HepG2 (cell line): ENCODE results near the gene CRB1. TPM values are rescaled to one million over a fixed set of nuclear protein-coding genes. Genes with fewer than 3 reads are reported as not detected.
A peak's percentile ranks its signal among the peaks of the same experiment; 100 is the strongest.

Source experiments
- ATAC-seq: fragments of 200-7000 bp; cut with Tn5 transposase; 3 replicates; pipeline ENCODE4 v1.9.1; 2020; ENCODE audit warnings: mild to moderate bottlenecking, moderate library complexity
- BruUV-seq: library from RNA; stranded (reverse); fragments of 400-500 nt; replicated peaks from 2 replicates; lab custom pipeline; 2021; lab: Mats Ljungman, UMichigan
- CTCF ChIA-PET: fragments of 300-600 bp; formaldehyde crosslinking; extraction: SDS; loops from one replicate; lab custom pipeline; 2021; ENCODE audit warnings: low total read pairs, inconsistent platforms, low intra/inter-chr PET ratio; lab: Yijun Ruan, JAX
- POLR2A ChIA-PET: fragments of 350-600 bp; sonication (Branson Sonifier 250); formaldehyde crosslinking; loops from one replicate; lab custom pipeline; 2020; ENCODE audit warnings: antibody characterized with exemption, inconsistent platforms; lab: Yijun Ruan, JAX
- DNase-seq: peaks from one replicate; pipeline ENCODE4 v3.0.0-alpha.2; 2015; ENCODE audit warnings: low spot score
- FAIRE-seq: peaks from 3 replicates; lab custom pipeline; 2011; peaks lifted over from hg19 to GRCh38; lab: Jason Lieb, UNC
- H2AFZ ChIP-seq: one replicate; pipeline ENCODE4 v1.6.1; 2011; ENCODE audit warnings: low read length, inconsistent platforms
- H3K27ac ChIP-seq: fragments of 300-600 bp; 3 replicates; pipeline ENCODE4 v1.8.0; 2011; ENCODE audit warnings: mixed run types, mild to moderate bottlenecking, mixed read lengths, low read length, inconsistent platforms; ENCODE audit not compliant: insufficient read depth; ENCODE audit errors: extremely low read length
- H3K27me3 ChIP-seq, 2 experiments: fragments of 200-600 bp in 1 of 2; 2 replicates in 1 of 2; 3 replicates in 1 of 2; pipeline versions ENCODE4 v1.6.0 to v1.8.0; 2011; ENCODE audit warnings: low read length in 2 of 2, mild to moderate bottlenecking in 2 of 2, moderate library complexity in 2 of 2, inconsistent platforms in 1 of 2; ENCODE audit not compliant: insufficient read depth in 2 of 2, control insufficient read depth in 1 of 2
- H3K36me3 ChIP-seq, 2 experiments: fragments of 200-600 bp in 1 of 2; replicated peaks in 1 of 2; 2 replicates in 1 of 2; 3 replicates in 1 of 2; pipeline versions ENCODE4 v1.5.1 to v1.8.0; 2011; ENCODE audit warnings: low read length in 2 of 2, inconsistent platforms in 1 of 2; ENCODE audit not compliant: insufficient read depth in 2 of 2, control insufficient read depth in 1 of 2
- H3K4me1 ChIP-seq: 2 replicates; pipeline ENCODE4 v1.5.1; 2012; ENCODE audit warnings: low read length, inconsistent platforms; ENCODE audit not compliant: insufficient read depth
- H3K4me2 ChIP-seq: 2 replicates; pipeline ENCODE4 v1.6.0; 2011; ENCODE audit warnings: low read depth, low read length, inconsistent platforms
- H3K4me3 ChIP-seq, 3 experiments: fragments of 200-600 bp in 1 of 3; sonication (generic), shearing (Covaris generic) in 1 of 3; replicated peaks in 1 of 3; 2 replicates each; pipeline ENCODE4 v1.5.1; 2011 to 2016; ENCODE audit warnings: low read length in 3 of 3, inconsistent platforms in 2 of 3, low read depth in 2 of 3, mild to moderate bottlenecking in 2 of 3, control low read depth in 1 of 3, mixed read lengths in 1 of 3; ENCODE audit not compliant: insufficient read depth in 1 of 3
- H3K79me2 ChIP-seq: one replicate; pipeline ENCODE4 v1.6.1; 2011; ENCODE audit warnings: low read length, inconsistent platforms; ENCODE audit not compliant: insufficient read depth
- H3K9ac ChIP-seq: 2 replicates; pipeline ENCODE4 v1.6.0; 2011; ENCODE audit warnings: mild to moderate bottlenecking, low read depth, low read length, inconsistent platforms; ENCODE audit not compliant: insufficient read depth
- H3K9me3 ChIP-seq: 2 replicates; pipeline ENCODE4 v1.5.1; 2012; ENCODE audit warnings: mild to moderate bottlenecking, low read length
- H4K20me1 ChIP-seq: 2 replicates; pipeline ENCODE4 v1.6.0; 2011; ENCODE audit warnings: inconsistent platforms, mild to moderate bottlenecking, low read length, moderate library complexity; ENCODE audit not compliant: insufficient read depth
- CEBPB ChIP-seq: IDR thresholded peaks from 2 replicates; pipeline ENCODE4 v1.6.1; 2011; ENCODE audit warnings: low read depth, low read length, improper control_type of control experiment, borderline replicate concordance
- FOXM1 ChIP-seq: sonication (generic); formaldehyde crosslinking; IDR thresholded peaks from 2 replicates; pipeline ENCODE4 v1.5.0; 2020; ENCODE audit warnings: missing genetic modification reagents
- NPAS2 ChIP-seq: sonication (generic); formaldehyde crosslinking; IDR thresholded peaks from 2 replicates; pipeline ENCODE4 v1.8.0; 2022; ENCODE audit warnings: mild to moderate bottlenecking, missing genetic modification reagents, borderline replicate concordance
- RORA ChIP-seq: sonication (generic); formaldehyde crosslinking; IDR thresholded peaks from 2 replicates; pipeline ENCODE4 v1.5.0; 2020; ENCODE audit warnings: mild to moderate bottlenecking, missing genetic modification reagents, moderate library complexity
- ZNF367 ChIP-seq: sonication (generic); formaldehyde crosslinking; IDR thresholded peaks from 2 replicates; pipeline ENCODE4 v1.4.0; 2020; ENCODE audit warnings: missing genetic modification reagents, borderline replicate concordance
- ZNF644 ChIP-seq: IDR thresholded peaks from 2 replicates; pipeline ENCODE4 v1.6.1; 2016; ENCODE audit warnings: low read depth
- WGBS: methylation state at CpG from one replicate; pipeline ENCODE4 v1.1.6; 2017; ENCODE audit warnings: low lambda C conversion rate; 5-methylcytosine and 5-hydroxymethylcytosine counted together
- in situ Hi-C: cut with HindIII; loops from 2 replicates; pipeline ENCODE4 v1.10.0; 2017; ENCODE audit warnings: low pct_unique_long_range_greater_than_20kb; ENCODE audit not compliant: extremely low pct_ligation_motif_present
- intact Hi-C: fragments of 100-400 bp; cut with micrococcal nuclease; formaldehyde crosslinking; loops from one replicate; pipeline ENCODE4 v1.10.0; 2022; ENCODE audit not compliant: unreplicated experiment
- polyA plus RNA-seq, 8 experiments: library from polyadenylated mRNA; depleted of rRNA in 3 of 8; stranded (reverse) in 7 of 8; unstranded in 1 of 8; fragments of >200 nt; fragmentation: Illumina TruSeq in 4 of 8; extraction: Trizol in 4 of 8; gene quantifications; 2 replicates each; pipeline versions ENCODE4 v1.2.1 to v1.2.3, GENCODE V29; 2011 to 2016; ENCODE audit warnings: low read depth in 4 of 8, missing spikeins in 1 of 8, mixed read lengths in 1 of 8; ENCODE audit not compliant: insufficient read depth in 1 of 8
- total RNA-seq, 5 experiments: library from RNA; depleted of rRNA; stranded (reverse); fragments of >200 nt; fragmentation: Illumina TruSeq; extraction: Trizol; gene quantifications; 2 replicates each; pipeline ENCODE4 v1.2.3, GENCODE V29; 2016; ENCODE audit warnings: low read depth in 1 of 5
- TF ChIP-seq, protein P1 (sequence below): sonication (generic); formaldehyde crosslinking; IDR thresholded peaks from one replicate; pipeline ENCODE4 v1.5.1; 2020; ENCODE audit warnings: mild to moderate bottlenecking, missing genetic modification reagents; ENCODE audit errors: not compliant biosample characterization
- TF ChIP-seq, protein P2 (sequence below): sonication (generic); formaldehyde crosslinking; IDR thresholded peaks from 2 replicates; pipeline ENCODE4 v1.5.0; 2020; ENCODE audit warnings: mild to moderate bottlenecking, missing genetic modification reagents

Gene CRB1
- total and polyA plus RNA-seq, 2 of the 13 experiments (the other 11 are each of a cell fraction or from before 2014, with no cell fraction given), result 0.01 TPM; not detected in 1

- DNase-seq (no peak), ATAC-seq (no peak), FAIRE-seq (no peak)
- Histone ChIP-seq H3K27ac (no peak overlapping the region), H3K9ac (no peak overlapping the region), H3K9me3 (no peaks in the 10 kb centered on the region), H2AFZ (no peak overlapping the region), H3K79me2 (no peaks in the 10 kb centered on the region), H3K27me3 (no peaks in the 10 kb centered on the region), H3K4me2 (no peak overlapping the region), H3K4me3 (no peak overlapping the region), H3K36me3 (no peaks in the 10 kb centered on the region), H3K4me1 (no peaks in the 10 kb centered on the region), H4K20me1 (no peaks in the 10 kb centered on the region)
- CTCF ChIA-PET, result no interaction called here
- WGBS, result 21% methylated on average over 5 of the region's 5 CpGs
- POLR2A ChIA-PET, result no interaction called here
- intact Hi-C loops (no loop called here), in situ Hi-C loops (no loop called here)
- no TSS peak for BruUV-seq
- no peak for TF ChIP-seq NPAS2 (CRISPR knock-in tag)
- no peak for TF ChIP-seq FOXM1 (CRISPR knock-in tag)
- 0 out of 2 replicates have a peak, but pooled peaks have one; percentile 7 for TF ChIP-seq CEBPB
Observed at GRCh38 chr1:197331565-197331964, 63.5 kb downstream of the CRB1 start.

GRCh38 chr1:197333041-197333440 is 65.0 kb downstream of the CRB1 start:
- CTCF ChIA-PET, result no interaction called here
- no peaks in the 10 kb centered on the region for H3K27me3 ChIP-seq
- H3K27ac ChIP-seq, result no peak overlapping the region
- TF ChIP-seq, protein P1, sequence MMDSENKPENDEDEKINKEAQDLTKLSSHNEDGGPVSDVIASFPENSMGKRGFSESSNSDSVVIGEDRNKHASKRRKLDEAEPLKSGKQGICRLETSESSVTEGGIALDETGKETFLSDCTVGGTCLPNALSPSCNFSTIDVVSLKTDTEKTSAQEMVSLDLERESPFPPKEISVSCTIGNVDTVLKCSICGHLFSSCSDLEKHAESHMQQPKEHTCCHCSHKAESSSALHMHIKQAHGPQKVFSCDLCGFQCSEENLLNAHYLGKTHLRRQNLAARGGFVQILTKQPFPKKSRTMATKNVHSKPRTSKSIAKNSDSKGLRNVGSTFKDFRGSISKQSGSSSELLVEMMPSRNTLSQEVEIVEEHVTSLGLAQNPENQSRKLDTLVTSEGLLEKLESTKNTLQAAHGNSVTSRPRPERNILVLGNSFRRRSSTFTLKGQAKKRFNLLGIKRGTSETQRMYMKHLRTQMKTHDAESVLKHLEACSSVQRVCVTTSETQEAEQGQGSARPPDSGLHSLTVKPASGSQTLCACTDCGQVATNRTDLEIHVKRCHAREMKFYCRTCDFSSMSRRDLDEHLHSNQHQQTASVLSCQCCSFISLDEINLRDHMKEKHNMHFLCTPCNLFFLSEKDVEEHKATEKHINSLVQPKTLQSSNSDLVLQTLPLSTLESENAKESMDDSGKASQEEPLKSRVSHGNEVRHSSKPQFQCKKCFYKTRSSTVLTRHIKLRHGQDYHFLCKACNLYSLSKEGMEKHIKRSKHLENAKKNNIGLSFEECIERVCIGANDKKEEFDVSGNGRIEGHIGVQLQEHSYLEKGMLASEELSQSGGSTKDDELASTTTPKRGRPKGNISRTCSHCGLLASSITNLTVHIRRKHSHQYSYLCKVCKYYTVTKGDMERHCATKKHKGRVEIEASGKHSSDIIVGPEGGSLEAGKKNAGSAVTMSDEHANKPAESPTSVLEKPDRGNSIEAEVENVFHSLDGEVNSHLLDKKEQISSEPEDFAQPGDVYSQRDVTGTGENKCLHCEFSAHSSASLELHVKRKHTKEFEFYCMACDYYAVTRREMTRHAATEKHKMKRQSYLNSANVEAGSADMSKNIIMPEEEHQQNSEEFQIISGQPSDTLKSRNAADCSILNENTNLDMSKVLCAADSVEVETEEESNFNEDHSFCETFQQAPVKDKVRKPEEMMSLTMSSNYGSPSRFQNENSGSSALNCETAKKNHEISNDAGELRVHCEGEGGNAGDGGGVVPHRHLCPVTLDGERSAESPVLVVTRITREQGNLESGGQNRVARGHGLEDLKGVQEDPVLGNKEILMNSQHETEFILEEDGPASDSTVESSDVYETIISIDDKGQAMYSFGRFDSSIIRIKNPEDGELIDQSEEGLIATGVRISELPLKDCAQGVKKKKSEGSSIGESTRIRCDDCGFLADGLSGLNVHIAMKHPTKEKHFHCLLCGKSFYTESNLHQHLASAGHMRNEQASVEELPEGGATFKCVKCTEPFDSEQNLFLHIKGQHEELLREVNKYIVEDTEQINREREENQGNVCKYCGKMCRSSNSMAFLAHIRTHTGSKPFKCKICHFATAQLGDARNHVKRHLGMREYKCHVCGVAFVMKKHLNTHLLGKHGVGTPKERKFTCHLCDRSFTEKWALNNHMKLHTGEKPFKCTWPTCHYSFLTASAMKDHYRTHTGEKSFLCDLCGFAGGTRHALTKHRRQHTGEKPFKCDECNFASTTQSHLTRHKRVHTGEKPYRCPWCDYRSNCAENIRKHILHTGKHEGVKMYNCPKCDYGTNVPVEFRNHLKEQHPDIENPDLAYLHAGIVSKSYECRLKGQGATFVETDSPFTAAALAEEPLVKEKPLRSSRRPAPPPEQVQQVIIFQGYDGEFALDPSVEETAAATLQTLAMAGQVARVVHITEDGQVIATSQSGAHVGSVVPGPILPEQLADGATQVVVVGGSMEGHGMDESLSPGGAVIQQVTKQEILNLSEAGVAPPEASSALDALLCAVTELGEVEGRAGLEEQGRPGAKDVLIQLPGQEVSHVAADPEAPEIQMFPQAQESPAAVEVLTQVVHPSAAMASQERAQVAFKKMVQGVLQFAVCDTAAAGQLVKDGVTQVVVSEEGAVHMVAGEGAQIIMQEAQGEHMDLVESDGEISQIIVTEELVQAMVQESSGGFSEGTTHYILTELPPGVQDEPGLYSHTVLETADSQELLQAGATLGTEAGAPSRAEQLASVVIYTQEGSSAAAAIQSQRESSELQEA, result no peak
- TF ChIP-seq ZNF644 (CRISPR knock-in tag) (no peak), ZNF367 (no peak), RORA (CRISPR knock-in tag) (no peak)
- TF ChIP-seq, protein P2, sequence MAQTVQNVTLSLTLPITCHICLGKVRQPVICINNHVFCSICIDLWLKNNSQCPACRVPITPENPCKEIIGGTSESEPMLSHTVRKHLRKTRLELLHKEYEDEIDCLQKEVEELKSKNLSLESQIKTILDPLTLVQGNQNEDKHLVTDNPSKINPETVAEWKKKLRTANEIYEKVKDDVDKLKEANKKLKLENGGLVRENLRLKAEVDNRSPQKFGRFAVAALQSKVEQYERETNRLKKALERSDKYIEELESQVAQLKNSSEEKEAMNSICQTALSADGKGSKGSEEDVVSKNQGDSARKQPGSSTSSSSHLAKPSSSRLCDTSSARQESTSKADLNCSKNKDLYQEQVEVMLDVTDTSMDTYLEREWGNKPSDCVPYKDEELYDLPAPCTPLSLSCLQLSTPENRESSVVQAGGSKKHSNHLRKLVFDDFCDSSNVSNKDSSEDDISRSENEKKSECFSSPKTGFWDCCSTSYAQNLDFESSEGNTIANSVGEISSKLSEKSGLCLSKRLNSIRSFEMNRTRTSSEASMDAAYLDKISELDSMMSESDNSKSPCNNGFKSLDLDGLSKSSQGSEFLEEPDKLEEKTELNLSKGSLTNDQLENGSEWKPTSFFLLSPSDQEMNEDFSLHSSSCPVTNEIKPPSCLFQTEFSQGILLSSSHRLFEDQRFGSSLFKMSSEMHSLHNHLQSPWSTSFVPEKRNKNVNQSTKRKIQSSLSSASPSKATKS (CRISPR knock-in tag), result no peak
- WGBS, result 0% methylated on average over 1 of the region's 1 CpG
- H3K4me1 ChIP-seq, result no peaks in the 10 kb centered on the region
- no peaks in the 10 kb centered on the region for H3K79me2 ChIP-seq
- H3K9ac ChIP-seq, result no peak overlapping the region
- no peaks in the 10 kb centered on the region for H4K20me1 ChIP-seq
- H3K4me3 ChIP-seq, result no peak overlapping the region
- no peak for ATAC-seq
- no peak overlapping the region for H3K4me2 ChIP-seq
- POLR2A ChIA-PET, result no interaction called here
- H3K9me3 ChIP-seq, result no peaks in the 10 kb centered on the region
- FAIRE-seq, result no peak
- intact Hi-C loops (no loop called here), in situ Hi-C loops (no loop called here)
- H3K36me3 ChIP-seq, result no peaks in the 10 kb centered on the region
- no peak for DNase-seq
- no TSS peak for BruUV-seq
- H2AFZ ChIP-seq, result no peak overlapping the region
